T-helper 1 cell treated with Interleukin-12 subunit alpha and Interleukin-12 subunit beta and Interleukin-4 antibody, amounts not matched to agents 30 ng/mL and 1 ng/mL, for 36 hours (primary cell): ENCODE results near the gene PSMD5. TPM values are rescaled to one million over a fixed set of nuclear protein-coding genes. Genes with fewer than 3 reads are reported as not detected.

Source experiments
- intact Hi-C: fragments of 100-400 bp; cut with micrococcal nuclease; formaldehyde crosslinking; loops from one replicate; pipeline ENCODE4 v1.15.1; 2024
- total RNA-seq: library from RNA; stranded (reverse); gene quantifications from 2 replicates; pipeline ENCODE4 v1.2.3, GENCODE V29; 2022

The PSMD5 gene
- total RNA-seq, 1 donor from 2014 or later: 53.3 TPM

DNA sequence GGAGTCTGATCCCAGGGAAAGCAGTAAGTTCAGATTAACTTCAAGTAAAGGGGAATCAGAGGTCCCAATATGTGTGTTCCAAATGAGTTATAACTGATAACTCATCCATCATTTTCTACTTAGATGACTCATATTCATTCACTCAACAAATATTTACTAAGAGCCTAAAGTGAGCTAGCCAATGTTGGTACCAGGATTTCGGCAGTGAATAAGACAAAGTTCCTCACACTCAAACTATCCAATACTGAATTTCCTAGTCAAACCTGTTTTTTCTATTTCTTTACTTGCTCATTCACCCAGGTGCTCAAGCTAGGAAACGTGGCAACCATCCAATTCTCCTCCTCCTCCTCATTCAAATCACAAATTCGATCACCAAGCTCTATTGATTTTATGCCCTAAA is 75.3 kb downstream of the PSMD5 start:
- intact Hi-C loops: no loop called here

Other genes with a start within 250 kb of the PSMD5 start
- gene MEGF9, start 128.5 kb downstream of the PSMD5 start, total RNA-seq: 9.3 and 10.1 TPM in 2 replicates
- gene FBXW2, start 49.5 kb downstream of the PSMD5 start, total RNA-seq: 85.0 and 88.7 TPM in 2 replicates
- 207 and 213 TPM in 2 replicates for gene PHF19, start 34.3 kb upstream of the PSMD5 start, total RNA-seq
- 97.1 and 97.7 TPM in 2 replicates for gene TRAF1, start 83.9 kb upstream of the PSMD5 start, total RNA-seq
- 0.83 and 1.3 TPM in 2 replicates for gene C5, start 207.4 kb upstream of the PSMD5 start, total RNA-seq
- 78.6 and 89.2 TPM in 2 replicates for gene CNTRL, start 232.0 kb upstream of the PSMD5 start, total RNA-seq